GM18858 (cell line): ENCODE data around the gene CRTC1.

Experiments used
- ATAC-seq: cut with Tn5 transposase; IDR thresholded peaks from one replicate; pipeline ENCODE4 v1.9.1; 2021; ENCODE audit not compliant: unreplicated experiment

The CRTC1 gene

DNA sequence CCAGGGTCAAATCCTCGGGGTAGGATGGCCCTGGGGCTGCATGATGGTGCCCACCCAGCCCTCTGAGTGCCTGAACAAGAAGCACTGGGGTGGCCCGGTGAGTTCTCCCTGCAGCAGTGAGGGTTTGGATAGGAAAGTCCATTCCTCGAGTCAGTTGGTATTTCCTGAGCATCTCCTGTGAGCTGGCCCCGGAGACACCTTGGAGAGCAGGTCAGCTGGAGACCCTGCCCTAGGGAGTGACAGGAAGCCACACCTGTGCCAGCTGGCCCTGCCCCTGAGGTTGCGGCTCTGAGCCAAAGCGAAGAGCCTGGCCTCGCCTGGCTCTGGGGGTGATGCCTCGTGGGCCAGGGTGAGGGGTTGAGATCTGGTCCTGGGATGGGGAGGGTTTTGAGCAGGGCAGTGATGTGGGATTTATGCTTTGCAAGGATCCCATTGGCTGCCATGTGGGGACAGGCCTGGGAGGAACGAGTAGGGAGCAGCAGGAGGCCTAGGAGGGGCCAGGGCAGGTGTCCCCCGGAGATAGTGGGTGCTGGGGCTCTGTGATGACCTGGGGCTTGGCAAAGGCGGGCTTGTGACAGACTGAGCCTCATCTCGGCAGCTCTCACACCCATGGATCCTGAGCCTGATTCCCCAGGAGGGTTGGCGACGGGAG, 16.0 kb downstream of the CRTC1 start:
- no peak for ATAC-seq

DNA sequence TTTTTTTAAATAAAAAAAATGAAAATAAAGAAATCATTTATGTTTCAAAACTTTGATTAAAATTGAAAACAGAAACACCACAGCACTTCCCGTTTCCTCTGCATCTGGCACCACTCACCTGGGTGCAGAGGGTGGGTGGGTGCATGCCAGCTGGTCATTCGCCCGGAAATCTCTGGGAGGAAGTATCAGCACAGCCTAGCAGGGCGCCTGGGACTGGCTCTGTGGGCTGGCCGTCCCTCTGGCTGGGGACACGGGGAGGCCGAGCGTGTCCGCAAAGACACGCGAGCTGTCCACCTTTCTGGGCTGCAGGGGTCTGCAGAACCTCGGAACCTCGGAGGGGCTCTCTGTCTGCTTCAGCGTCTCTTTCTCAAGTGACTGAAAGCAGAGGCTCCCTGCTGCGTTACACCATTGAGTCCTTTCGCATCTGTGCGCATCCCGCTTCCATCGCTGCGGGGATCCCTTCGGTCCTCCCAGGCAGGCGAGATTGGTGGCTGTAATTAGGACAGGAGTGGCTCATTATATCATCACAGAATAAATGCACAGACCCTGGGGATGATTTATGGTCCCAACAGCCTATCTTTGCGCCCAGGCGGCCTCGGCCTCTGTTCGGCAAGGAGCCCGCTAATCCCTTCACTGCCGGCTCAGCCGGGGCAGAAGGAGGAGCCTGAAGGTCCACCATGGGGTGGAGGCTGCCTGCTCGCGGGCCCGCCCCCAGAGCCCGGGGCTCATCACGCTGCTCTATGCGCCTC, 17.2 kb downstream of the CRTC1 start:
- no peak for ATAC-seq

DNA sequence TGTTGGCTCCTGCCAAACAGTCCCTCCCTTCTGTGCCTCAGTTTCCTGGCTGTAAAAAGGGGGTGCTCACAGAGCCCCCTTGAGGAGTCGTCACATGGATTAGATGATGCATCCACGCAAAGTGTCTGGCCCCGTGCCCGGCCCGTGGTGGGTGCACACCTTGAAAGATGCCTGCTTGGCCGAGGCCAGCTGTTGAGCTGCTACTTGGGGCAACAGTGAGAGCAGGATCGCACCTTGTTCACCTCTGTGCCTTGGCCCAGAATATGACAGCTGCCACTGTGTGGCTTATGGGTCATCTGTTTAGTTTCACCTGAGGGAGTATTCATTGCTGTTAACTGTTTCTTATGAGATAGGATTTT, 17.7 kb downstream of the CRTC1 start:
- ATAC-seq, result no peak

DNA sequence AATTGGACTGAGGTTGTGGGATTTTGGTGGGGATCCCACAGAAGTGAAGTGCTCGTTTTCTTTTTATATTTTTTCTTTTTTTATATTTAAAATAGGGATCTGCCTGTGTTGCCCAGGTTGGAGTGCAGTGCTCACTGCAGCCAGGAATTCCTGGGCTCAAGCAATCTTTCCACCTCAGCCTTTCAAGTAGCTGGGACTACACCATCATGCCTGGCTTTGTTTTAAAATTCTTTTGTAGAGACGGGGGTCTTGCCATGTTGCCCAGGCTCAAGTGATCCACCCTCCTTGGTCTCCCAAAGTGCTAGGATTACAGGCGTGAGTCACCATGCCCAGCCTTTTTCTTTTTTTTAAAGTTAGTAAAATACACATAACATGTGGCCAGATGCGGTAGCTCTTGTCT, 20.6 kb downstream of the CRTC1 start:
- no peak for ATAC-seq

DNA sequence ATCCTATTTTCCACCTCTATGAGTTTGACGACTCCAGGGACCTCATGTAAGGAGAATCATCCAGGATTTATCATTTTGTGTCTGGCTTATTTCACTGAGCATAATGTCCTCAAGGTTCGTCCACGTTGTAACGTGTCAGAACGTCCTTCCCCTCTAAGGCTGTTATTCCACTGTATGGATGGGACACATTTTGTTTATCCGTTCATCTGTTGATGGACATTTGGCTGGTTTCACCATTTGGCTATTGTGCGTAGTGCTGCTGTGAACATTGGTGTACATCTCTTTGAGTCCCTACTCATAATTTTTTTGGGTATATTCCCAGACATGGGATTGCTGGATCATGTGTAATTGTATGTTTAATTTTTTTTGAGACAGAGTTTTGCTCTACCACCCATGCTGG, 21.5 kb downstream of the CRTC1 start:
- ATAC-seq, result no peak

DNA sequence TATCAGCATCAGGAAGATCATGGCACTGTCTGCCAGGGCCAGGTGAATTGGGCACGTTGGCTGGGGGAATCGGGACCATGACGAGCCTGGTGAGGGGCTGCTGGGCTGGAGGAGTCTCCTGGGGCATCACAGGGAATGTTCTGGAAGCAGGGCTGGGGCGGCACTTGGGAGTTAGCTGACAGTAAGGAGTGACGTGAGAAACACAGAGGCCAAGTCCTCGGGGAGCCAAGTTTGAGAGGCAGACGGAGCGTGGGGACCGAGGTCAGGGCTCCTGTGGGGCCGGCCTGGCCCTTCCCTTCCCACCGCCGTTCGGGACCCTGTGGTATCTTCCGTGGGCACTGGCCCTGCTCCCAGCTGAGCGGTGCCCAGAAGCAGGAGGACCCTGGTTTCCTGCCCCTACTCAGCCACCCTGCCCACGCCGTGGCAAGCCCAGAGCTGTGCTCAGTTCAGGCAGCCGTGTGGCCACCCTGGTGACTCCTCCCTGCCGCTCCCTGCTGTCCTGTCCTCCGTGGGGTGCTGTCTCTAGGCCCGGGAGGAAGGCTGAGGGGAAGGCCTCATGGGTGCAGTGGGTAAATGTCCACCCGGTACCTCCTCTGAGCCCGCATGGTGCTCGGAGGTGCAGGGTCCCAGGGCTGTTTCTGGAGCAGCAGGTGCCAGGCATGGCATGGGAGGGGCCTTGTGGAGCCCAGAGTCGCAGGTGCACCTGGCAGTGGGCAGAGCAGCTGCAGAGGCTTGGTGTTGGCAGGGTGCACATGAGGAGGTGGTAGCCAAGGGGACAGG, 25.2 kb downstream of the CRTC1 start:
- no peak for ATAC-seq

DNA sequence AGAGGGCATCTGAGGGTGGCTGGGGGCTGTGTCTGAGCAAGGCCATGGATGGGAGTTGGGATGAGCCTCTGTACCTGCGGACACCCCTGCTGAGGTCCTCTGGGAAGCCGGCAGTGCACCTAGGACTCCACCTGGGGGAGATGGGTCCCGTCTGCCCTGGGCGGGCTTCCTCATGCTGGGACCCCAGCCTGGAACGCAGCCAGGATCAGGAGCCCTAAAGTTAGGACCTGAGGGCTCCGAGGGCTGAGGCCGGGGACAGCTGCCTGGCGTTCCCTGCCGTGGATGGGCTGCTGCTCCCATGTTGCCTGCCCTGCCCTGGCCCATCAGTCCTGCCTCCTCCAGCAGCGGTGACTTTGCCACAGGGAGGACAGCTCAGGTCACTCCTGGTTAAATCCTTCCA, 26.1 kb downstream of the CRTC1 start:
- ATAC-seq, result no peak

DNA sequence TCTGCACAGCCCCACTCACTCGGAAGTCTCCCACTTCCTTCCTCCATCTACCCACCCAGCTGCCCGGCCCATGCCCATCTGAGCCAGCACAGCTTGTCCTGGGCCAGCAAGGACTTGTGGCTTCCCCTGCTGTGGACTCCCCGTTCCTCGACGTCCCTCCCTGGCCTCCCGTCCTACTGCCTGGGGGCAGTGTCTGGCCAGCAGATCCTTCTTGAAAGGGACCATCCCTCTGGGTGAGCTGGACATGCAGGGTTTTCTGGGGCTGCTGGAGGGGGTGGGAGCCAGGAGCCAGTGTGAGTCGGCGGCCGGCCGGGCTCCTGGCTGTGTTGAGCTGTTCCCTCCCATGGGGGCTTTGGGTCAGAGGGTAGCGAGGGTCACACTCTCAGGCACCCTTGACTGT, 26.7 kb downstream of the CRTC1 start:
- ATAC-seq, result no peak

DNA sequence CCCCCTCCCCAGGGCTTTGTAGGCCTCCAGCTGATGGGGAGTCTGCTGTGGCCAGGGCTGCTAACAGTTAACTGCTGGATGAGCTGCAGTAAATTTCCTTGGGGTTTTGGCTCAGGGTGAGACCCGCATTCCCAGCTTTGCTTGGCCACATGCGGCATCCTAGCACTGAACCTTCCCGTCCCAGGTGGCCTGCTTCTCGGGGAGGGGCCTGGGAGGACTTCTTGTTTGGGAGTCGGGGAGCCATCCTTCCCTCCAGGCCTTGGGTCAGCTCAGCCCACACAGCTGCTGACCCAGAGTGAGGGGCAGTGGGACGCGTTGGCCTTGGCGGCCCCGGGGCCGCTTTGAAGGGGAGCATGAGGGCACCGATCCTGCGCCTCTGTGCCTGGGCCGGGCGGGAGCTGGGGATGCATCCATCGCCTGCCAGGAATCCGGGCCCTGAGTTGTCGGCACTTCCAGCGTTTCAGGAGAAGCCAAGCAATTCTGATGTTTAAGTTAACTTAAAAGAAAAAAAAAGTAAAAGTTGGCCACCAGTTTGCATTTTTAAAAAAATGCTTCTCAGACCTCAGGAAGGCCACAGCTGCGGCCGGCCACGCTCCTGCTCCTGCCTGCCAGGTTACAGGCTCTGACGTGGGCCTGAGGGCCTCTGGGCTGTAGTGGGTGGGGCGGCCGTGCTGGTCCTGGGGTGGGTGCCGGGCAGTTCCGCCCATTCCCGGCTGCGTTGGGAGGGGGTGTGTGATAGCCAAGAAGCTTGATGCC, 27.7 kb downstream of the CRTC1 start:
- ATAC-seq, result no peak

DNA sequence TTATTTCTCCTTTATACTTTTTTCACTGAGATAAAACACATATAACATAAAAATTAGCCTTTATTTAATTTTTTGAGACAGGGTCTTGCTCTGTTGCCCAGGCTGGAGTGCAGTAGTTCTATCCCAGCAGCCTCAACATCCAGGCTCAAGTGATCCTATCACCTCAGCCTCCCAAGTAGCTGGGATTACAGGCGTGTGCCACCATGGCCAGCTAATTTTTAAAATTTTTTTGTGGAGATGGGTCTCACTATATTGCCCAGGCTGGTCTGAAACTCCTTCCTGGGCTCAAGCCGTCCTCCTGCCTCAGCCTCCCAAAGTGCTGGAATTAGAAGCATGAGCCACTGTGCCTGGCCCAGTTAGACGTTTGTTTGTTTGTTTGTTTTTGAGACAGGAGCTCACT, 28.4 kb downstream of the CRTC1 start:
- ATAC-seq, result no peak

DNA sequence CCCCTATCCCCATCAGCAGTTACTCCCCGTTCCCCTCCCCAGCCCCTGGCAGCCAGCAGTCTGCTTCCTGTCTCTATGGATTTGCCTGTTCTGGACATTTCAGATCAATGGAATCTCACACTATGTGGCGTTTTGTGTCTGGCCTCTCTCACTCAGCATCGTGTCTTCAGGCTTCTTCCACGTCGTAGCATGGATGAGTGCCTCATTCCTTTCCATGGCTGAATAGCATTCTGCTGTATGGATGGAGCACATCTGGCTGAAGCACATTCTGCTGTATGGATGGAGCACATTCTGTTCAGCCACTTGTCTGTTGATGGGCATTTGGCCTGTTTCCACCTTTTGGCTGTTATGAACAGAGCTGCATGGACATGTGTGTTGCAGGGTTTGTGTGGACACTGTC, 29.5 kb downstream of the CRTC1 start:
- ATAC-seq, result no peak

DNA sequence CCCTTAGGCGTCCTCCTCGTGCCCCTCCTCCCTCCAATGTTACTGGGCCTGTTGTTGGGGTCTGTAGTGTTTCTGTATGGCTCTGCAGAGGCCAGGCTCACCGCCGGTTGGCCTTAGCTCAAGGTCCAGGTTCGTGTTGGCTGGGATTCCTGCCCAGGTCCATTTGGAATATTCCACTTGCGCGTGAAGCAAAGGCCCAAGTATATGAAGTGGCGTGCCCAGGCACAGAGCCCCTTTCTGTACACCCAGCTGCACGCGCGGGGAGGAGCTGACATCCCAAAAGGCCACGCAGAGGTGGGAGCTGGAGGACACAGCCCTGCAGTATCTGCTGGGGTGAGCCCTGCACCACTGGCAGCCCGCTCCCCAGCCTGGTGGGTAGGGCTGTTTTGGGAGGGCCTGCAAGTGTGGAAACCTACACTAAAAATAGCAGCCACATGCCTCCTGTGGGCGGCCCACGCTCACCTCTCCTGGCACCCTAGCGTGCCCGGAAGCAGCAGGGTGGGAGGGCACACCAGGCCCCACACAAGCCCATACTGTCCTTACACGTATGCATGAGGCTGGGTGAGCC, 30.2 kb downstream of the CRTC1 start:
- no peak for ATAC-seq

DNA sequence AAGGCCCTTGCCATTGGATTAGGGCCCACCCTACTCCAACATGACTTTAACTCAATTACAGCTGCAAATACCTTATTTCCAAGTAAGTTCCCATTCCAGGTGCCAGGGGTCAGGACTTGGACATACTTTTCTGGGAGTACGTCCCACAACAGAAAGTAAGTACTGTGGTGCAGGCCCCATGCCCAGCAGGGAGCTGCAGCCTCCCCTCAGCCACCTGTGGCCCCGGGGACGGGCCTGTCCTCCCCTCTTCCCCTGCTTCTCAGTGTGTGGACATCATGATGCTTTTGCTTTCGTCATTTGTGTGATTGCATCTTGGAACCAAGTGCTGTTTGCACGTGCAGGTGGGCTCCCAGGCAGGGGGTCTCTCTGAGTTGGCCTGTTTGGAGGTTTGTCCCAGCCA, 31.9 kb downstream of the CRTC1 start:
- ATAC-seq, result no peak

DNA sequence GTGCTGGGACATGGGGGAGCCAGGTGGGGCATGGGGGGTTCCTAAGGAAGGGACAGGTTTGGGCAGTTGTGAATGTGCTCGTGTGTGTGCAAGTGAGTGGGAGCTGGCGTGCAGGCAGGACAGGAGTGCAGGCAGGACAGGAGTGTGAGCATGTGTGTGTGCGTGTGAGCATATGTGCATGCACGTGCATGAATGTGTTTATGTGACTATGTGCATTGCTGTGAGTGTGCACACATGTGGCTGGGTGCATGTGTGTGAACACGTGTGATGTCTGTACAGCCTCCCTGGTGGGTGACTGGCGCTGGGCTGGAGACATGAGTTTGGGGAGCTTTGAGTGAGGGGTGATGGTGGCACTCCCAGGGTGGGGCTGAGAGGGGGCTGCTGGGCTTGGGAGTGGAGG, 33.4 kb downstream of the CRTC1 start:
- ATAC-seq, result no peak

DNA sequence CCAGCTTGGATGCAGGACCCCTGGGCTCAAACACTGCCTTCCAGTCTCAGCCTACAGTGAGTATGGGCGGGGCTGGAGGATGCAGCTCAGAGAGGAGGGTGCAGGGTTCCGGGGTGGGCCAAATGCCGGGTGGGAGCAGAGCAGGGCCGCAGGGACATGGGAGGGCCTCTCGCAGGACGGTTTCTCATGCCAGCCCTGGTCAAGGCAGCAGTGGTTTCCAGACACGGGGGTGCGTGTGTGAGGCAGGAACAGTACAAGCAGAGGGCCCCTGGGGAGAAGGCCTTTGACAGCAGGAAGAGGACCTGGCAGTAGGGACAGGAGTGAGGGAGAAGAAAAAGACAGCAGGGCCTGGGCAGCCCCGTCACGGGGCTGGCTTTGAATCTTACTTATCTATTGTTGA, 34.1 kb downstream of the CRTC1 start:
- ATAC-seq, result no peak

DNA sequence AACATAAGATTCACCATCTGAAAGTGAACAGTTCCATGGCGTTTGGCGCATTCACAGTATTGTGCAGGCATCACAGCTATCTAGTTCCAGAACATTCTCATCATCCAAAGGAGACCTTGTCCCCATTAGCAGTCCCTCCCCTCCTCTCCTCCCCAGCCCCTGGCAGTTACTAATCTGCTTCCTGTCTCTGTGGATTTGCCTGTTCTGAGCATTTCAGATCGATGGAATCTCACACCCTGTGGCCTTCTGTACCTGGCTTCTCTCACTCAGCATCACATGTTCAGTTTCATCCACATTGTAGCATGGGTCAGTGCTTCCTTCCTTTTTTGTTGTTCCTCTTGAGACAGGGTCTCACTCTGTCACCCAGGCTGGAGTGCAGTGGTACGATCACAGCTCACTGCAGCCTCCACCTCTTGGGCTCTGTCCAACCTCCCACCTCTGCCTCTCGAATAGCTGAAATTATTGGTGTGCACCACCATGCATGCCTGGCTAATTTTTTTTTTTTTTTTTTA, 34.6 kb downstream of the CRTC1 start:
- no peak for ATAC-seq

DNA sequence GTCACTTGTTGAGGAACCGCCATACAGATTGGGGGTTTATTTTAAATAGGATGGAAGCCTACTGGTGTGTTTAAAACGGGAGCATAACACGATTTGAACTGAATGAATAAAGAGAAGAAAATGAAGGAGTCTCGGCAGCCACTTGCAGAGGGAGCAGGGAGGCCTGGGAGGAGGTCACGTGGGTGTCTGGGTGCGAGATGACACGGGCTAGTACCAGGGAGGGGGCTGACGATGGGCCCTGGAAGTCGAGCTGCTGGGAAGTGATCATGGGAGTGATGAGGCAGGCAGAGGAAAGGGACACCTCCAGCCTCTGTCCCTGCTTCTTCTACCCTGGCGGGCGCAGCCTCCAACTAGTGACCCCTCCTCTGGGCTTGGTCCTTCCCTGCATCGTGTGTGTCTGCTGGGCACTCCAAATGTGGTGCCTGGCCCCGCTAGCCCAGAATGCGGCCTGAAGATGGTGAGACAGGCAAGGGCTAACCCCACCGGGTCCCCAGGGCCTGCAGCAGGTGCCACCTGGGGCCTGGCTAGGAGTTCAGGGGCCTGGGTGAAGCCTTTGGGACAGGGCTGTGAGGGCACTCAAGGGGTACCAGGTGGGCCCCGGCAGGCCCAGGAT, 35.5 kb downstream of the CRTC1 start:
- no peak for ATAC-seq

DNA sequence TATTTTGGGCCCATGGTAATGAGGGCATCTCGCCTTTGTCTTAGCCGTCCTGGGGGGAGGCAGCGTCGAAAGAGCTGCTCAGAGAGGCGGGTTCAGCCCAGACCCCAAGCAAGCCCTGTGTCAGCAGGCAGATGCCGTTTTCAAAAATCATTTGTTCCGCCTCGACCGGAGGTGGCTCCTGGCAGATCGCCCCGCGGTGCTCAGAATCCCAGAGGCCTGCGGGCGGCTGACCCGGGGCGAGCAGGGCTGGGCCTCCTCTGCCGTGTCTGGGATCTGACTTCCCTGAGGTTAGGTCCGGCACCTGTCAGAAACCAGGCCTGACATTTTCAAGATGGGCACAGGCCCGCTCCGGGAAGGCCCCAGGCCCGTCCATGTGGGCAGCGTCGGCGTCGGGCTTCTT, 36.1 kb downstream of the CRTC1 start:
- ATAC-seq, result no peak

DNA sequence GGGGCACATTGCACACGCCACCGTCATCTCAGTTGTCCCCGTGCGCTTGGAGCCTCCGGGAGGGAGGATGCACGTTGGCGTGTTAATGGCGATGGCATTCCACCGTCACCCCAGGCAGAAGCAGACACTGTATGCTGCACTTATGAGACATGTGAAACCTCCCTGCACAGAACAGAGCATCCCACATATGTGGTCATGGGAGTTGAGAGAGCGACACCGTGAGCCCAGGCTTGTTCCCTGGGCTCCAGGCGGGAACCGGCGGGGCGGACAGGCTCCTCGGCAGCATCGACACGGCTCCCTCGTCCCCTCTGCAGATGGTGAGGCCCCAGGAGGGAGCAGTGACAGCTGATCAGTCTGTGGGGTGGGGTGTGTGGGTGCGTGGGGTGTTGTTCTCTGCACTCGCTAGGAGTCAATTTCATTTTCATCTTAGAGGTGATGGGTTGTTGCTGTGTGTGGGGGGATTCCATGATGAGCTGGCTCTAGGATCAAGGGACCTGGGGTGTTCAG, 40.4 kb downstream of the CRTC1 start:
- no peak for ATAC-seq
